Lower leg skin (tissue), 3 donors: ENCODE results near the gene EXO1.

ENCODE experiments used
- CTCF ChIP-seq, 3 donors: fragments of 450-650 bp; IDR thresholded peaks; one replicate each; pipeline ENCODE4 v1.5.1; 2016; ENCODE audit warnings: antibody characterized with exemption in 3 of 3, mild to moderate bottlenecking in 3 of 3, moderate library complexity in 2 of 3
- POLR2A ChIP-seq, 2 donors: fragments of 450-650 bp; IDR thresholded peaks; one replicate each; pipeline ENCODE4 v1.6.1; 2016 to 2017; ENCODE audit warnings: antibody characterized with exemption in 2 of 2, mild to moderate bottlenecking in 1 of 2, moderate library complexity in 1 of 2

GRCh38 chr1:241836941-241837340 lies 11.1 kb upstream of the EXO1 start:
- TF ChIP-seq POLR2A (IDR thresholded peaks at IDR 0.05) (no peak), CTCF (IDR thresholded peaks at IDR 0.05) (no peak)
